Astrocyte of the spinal cord (primary cell): ENCODE measurements around the gene PEPD.

ENCODE experiments used
- DNase-seq: peaks from one replicate; pipeline ENCODE4 v3.0.0; 2011; ENCODE audit warnings: low read depth, low spot score
- H3K4me3 ChIP-seq: 2 replicates; pipeline ENCODE4 v1.5.1; 2011; ENCODE audit warnings: low read depth, mild to moderate bottlenecking, low read length, moderate library complexity
- in situ Hi-C: cut with HindIII; loops from 2 replicates; pipeline ENCODE4 v1.10.0; 2017; ENCODE audit warnings: low sequenced_read_pairs
- TF ChIP-seq, protein P1 (sequence below): IDR thresholded peaks from 2 replicates; pipeline ENCODE4 v1.5.1; 2012; ENCODE audit warnings: low read depth, mild to moderate bottlenecking, low read length, inconsistent platforms

PEPD gene

DNA sequence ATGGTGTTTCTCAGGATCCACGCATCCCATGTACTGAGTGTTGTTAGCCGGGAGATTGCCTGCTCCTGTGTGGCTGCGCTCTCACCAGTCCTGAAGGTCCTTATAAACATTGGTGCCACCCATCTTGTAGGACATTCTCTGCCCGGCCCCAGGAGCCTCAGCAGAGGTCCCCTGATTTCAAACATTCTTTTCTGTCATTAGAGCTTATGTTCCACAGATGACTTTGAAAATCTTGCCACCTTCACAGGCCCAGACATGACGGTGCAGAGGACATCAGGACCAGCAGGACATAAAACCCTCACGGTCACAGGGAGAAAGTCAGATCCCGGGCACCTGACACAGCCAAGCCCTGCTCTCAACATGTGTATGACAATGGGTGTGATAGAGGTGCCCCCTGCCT is 33.2 kb upstream of the PEPD start:
- TF ChIP-seq, protein P1, sequence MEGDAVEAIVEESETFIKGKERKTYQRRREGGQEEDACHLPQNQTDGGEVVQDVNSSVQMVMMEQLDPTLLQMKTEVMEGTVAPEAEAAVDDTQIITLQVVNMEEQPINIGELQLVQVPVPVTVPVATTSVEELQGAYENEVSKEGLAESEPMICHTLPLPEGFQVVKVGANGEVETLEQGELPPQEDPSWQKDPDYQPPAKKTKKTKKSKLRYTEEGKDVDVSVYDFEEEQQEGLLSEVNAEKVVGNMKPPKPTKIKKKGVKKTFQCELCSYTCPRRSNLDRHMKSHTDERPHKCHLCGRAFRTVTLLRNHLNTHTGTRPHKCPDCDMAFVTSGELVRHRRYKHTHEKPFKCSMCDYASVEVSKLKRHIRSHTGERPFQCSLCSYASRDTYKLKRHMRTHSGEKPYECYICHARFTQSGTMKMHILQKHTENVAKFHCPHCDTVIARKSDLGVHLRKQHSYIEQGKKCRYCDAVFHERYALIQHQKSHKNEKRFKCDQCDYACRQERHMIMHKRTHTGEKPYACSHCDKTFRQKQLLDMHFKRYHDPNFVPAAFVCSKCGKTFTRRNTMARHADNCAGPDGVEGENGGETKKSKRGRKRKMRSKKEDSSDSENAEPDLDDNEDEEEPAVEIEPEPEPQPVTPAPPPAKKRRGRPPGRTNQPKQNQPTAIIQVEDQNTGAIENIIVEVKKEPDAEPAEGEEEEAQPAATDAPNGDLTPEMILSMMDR, result no peak

GRCh38 chr19:33554391-33554790 is 32.8 kb upstream of the PEPD start:
- H3K4me3 ChIP-seq, result no peak overlapping the region
- TF ChIP-seq, protein P1, result no peak
- in situ Hi-C loops, result no loop called here
- no peak for DNase-seq

More for the DNA sequence above, 33.2 kb upstream of the PEPD start:
- in situ Hi-C loops, result no loop called here
- no peak for DNase-seq
- no peak overlapping the region for H3K4me3 ChIP-seq

DNA sequence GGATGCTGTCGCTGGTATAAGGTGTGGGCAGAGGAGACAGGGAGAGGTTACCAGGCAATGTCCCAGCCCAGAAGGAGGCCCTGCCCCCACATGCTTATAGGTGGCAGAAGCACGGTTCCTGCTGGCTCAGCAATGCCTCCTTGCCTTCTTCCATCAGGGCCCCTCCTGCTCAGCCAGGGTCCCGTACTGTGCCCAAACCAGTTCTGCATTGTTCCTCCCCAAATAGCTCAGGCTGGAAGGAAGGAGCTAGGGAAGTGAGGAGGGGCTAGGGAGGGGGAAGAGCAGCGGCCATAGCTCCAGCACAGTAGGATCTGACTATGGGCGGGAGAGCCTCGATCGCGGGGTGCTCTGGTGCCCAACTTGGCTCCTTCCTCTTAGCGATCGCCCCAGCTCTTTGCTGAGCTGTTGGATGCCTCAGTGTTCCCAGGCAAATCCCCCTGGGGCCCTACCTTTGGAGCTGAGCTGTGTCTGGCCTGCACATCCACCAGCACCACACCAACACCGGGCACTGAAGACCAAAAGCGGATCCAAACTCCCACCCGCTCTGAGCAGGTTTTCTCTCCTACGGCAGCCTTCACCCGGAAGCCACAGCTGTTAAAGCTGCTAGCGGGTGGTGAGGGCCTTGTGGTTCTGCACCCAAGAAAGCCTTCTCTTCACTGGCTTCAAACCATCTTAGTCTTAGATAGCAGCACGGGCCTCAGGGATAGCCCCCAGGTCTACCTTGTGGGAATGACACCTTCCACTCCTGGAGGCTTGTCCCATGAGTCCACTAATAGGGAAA is 32.1 kb upstream of the PEPD start:
- in situ Hi-C loops, result no loop called here
- no peak for DNase-seq
- H3K4me3 ChIP-seq, result no peak overlapping the region
- TF ChIP-seq, protein P1, result no peak

GRCh38 chr19:33552928-33553279 is 31.3 kb upstream of the PEPD start:
- H3K4me3 ChIP-seq, result no peak overlapping the region
- TF ChIP-seq, protein P1, result no peak
- in situ Hi-C loops, result no loop called here
- no peak for DNase-seq

- no peak for DNase-seq
- in situ Hi-C loops, result no loop called here
- H3K4me3 ChIP-seq, result no peak overlapping the region
- TF ChIP-seq, protein P1, result no peak
These were observed 30.8 kb upstream of the PEPD start for GRCh38 chr19:33552191-33552927.

GRCh38 chr19:33551676-33552075 is 30.1 kb upstream of the PEPD start:
- H3K4me3 ChIP-seq, result no peak overlapping the region
- in situ Hi-C loops, result no loop called here
- TF ChIP-seq, protein P1, result no peak
- no peak for DNase-seq
